ENCODE data around the gene SRGN. TPM values are rescaled to one million over a fixed set of nuclear protein-coding genes. Genes with fewer than 3 reads are reported as not detected.

The SRGN gene
- polyA plus RNA-seq, 3 donors = 14.4 to 26.8 (median 20.1) TPM

Other genes starting within 250 kb of the SRGN start
- gene DDX50, start 186.8 kb upstream of the SRGN start, polyA plus RNA-seq (ENCODE audit: insufficient read length in 3 of 3) = 10 to 100 TPM; 57.7 to 71.2 (median 65.9) TPM
- gene DDX21, start 131.9 kb upstream of the SRGN start, polyA plus RNA-seq (ENCODE audit: insufficient read length in 3 of 3) = 10 to 100 TPM; 51.7 to 63.8 (median 63.6) TPM
- 10 to 100 TPM; 32.7 to 36.5 (median 34.7) TPM for gene KIFBP, start 99.3 kb upstream of the SRGN start, polyA plus RNA-seq (ENCODE audit: insufficient read length in 3 of 3)
- 100 to 1,000 TPM in 1 of 3 donors, 10 to 100 TPM in 2; 75.9 to 101 (median 81.1) TPM for gene VPS26A, start 36.1 kb downstream of the SRGN start, polyA plus RNA-seq (ENCODE audit: insufficient read length in 3 of 3)
- gene SUPV3L1, start 92.1 kb downstream of the SRGN start, polyA plus RNA-seq (ENCODE audit: insufficient read length in 3 of 3) = 10 to 100 TPM; 38.1 to 47.4 (median 43.3) TPM
- gene HKDC1, start 132.2 kb downstream of the SRGN start, polyA plus RNA-seq (ENCODE audit: insufficient read length in 3 of 3) = 10 to 100 TPM; 15.3 to 34.1 (median 15.6) TPM
- 10 to 100 TPM; 49.7 to 58.3 (median 53.4) TPM for gene HK1, start 190.4 kb downstream of the SRGN start, polyA plus RNA-seq (ENCODE audit: insufficient read length in 3 of 3)